HG03558 (cell line): ENCODE data around the gene RELN.

Experiments
- ATAC-seq: cut with Tn5 transposase; IDR thresholded peaks from one replicate; pipeline ENCODE4 v1.9.1; 2021; ENCODE audit warnings: moderate number of reproducible peaks; ENCODE audit not compliant: unreplicated experiment; ENCODE audit errors: extremely low read depth

The RELN gene

DNA sequence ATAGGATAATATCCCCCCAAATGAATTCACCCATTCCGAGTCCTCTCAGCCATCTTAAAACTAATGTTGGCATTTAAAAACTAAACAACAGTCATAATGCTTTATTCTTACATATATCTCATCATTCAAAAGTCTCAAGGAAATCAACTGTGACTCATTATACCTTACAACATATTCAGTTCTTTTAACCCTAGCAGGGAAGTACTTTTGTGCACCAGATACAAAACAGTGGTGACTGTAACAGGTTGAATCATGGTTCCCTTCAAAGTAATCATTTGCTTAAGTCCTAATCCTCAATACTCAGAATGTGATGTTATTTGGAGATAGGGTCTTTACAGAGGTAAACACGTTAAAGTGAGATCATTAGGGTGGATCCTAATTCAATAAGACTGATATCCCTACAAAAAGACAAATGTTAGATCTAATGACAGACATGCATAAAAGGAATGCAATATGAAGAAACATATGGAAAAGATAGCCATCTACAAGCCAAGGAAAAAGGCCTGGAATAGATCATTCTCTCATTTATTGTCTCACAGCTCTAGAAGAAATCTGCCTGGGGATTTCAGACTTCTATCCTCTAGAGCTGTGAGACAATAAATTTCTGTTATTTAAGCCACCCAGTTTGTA lies 42.3 kb downstream of the RELN start:
- no peak for ATAC-seq

DNA sequence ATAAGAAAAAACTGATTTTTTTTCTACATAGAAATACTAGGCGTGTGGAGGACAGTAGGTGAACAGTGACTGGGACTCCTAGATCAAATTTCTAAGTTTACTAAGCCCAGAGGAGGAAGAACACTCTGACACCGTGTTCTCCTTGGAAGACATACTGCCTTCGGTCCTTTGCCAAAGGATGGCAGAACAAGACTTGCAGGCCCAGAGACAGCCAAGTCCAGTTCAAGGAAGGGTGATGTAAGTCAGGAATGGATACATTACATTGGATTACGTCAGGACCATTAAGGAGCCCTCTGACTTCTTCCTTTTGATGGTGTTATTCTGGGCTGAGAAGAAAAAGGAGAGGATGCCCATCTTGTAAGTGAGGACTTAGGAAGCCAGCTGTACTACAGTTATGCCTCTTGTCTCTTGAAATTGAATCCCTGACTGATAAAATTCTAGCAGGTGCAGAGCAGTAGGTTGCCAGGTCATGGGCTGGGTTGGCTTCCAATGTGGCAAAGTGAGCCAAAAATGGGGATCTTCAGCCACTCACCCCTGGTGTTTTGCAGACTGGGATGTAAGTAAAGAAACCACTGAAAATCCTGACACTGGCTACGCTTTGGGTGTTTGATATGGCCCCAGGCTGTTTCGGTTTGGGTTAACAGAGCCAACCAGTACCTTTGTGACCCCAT lies 45.1 kb downstream of the RELN start:
- no peak for ATAC-seq

GRCh38 chr7:103941976-103942375 lies 47.5 kb downstream of the RELN start:
- no peak for ATAC-seq

- ATAC-seq = no peak
These were observed 48.8 kb downstream of the RELN start for GRCh38 chr7:103940382-103941268.

DNA sequence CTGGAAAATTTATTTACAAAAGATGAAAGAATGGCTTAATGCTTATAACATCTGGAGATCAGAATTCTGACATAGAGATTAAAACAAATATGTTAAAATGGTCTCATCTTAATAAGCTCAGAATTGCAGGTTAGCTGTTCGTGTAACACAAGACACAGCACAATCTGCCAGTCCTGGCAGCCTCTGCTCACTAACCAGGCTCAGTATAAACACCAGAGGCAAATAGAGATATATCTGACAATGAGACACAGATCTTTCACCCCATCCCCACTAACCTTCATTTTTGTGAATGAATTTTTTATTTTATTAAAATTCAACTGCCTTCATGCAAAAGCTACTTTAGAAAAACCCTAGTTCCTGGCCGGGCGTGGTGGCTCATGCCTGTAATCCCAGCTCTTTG lies 51.8 kb downstream of the RELN start:
- ATAC-seq = no peak

- no peak for ATAC-seq
These were observed 52.9 kb downstream of the RELN start for GRCh38 chr7:103936558-103936957.

GRCh38 chr7:103934508-103934907 lies 55.0 kb downstream of the RELN start:
- ATAC-seq = no peak

- ATAC-seq = no peak
These were observed 57.1 kb downstream of the RELN start for GRCh38 chr7:103932389-103932788.

DNA sequence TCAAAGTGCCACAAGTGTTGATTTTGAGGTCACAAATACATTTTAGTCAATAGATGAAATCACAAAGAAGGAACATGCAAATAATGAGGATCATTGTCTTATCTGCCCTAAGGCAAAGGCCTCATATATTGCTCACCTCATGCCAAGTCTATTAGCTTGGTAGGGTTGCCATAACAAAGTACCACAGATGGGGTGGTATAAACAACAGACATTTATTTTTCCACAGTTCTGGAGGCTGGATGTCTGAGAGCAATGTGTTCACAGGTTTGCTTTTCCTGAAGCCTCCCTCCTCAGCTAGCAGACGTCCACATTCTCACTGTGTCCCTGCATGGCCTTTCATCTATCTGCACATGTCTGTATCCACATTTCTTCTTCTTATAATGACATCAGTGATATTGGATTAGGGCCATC lies 59.6 kb downstream of the RELN start:
- ATAC-seq = no peak

DNA sequence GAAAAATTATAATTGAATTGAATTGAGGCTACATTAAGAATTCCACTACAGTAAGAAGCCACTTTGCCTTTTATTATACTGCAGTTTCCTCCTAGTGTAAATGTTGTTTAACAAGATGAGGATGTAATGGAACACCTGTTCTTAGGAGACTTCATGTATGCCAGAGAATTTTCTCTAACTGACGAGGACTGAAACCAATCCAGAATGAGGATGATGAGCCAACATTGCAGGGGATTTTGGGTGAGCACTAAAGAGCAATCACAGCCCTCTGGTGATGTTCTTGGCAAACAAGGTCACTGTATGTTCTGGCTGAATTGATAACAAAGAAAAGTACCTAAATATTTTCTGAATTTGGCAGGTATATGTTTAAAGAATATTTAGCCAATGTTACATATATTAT lies 60.9 kb downstream of the RELN start:
- no peak for ATAC-seq

DNA sequence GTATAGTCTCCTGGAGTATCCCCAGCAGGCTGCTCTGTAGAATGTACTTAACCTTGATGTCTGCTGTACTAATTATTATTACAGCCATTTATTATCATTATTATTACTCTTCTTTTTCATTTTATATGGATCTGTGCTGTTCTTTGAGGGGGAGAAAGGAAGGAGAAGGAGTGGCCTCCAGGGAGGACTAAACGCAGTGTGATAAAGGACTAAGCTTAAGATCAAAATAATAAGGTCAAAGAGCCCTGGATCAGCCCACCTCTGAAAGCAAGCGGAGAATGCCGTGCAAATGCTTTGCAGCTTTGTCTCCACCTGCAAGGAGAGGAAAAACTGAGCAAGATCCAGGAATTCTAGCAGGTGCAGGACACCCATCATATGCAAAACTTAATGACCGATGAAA lies 65.3 kb downstream of the RELN start:
- no peak for ATAC-seq

DNA sequence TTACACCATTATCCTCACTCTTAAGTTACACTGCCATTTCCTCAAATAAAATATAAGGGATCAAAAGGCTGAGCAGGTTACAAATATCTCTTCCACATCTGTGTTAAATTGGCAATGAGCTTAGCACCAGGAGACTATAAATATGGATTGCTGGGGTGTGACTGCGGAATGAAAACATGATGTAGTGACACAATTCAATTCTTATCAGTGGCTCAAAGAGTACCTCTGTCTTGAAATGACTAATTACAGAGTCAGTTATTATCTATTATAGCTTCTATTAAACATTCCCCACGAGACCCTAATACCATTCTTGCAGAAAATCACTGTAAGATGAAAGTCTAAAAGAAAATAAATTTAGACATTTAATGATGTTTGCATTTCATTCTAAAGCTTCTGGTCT lies 67.1 kb downstream of the RELN start:
- ATAC-seq = no peak

- no peak for ATAC-seq
These were observed 67.8 kb downstream of the RELN start for GRCh38 chr7:103921692-103922091.

DNA sequence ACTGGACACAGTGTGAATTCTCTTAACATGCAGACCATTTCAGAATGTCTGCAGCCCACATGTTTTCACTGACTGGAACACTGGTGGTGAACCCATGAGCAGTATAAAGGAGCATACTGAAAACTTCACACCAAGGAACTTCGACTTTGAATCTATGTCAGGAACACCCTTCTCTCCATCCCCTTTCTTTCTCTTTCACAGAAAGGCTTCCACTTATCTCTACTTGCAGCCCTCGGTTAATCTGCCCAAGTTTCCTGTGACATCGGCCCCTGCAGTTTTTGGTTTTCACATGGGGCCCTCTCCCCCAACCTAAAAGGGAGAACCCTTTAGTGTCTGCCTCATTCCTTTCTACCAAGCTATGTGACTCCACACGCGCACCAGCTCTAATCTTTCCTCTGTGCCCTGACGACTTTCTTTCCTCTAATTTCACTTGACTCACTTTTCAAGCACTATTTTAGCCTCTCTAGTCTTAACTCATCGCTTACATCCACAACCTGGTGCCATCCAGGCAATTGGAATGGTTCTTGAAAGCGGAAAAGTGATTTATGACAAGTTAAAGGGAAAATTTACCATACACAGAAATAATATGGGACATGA lies 70.1 kb downstream of the RELN start:
- ATAC-seq = no peak

- ATAC-seq = no peak
These were observed 70.7 kb downstream of the RELN start for GRCh38 chr7:103918631-103919271.

- ATAC-seq = no peak
These were observed 73.6 kb downstream of the RELN start for GRCh38 chr7:103915680-103916357.

- no peak for ATAC-seq
These were observed 75.1 kb downstream of the RELN start for GRCh38 chr7:103914147-103914899.

GRCh38 chr7:103912891-103913605 lies 76.4 kb downstream of the RELN start:
- no peak for ATAC-seq
